ENCODE results near the gene TNFRSF17.

The TNFRSF17 gene

DNA sequence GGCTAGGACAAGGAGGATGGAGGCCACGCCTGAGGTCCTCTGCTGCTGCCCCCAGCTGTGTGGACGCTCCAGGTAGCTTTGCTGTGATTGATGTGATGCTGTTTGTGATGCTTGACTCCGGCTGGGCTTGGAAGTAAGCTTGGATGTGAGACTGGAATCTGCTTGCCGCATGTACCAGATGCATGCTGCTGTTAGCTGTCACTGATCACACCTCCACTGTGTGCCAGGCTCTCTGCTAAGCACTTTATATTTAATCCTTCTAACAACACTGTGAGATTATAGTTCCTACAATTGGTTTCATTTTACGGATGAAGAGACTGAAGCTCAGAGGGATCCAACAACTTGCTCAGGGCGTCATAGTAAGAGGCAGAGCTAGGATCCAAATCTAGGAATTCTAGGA, 35.0 kb downstream of the TNFRSF17 start:
- no peak overlapping the region for H3K4me3 ChIP-seq (ENCODE audit: low read depth, low read length)

DNA sequence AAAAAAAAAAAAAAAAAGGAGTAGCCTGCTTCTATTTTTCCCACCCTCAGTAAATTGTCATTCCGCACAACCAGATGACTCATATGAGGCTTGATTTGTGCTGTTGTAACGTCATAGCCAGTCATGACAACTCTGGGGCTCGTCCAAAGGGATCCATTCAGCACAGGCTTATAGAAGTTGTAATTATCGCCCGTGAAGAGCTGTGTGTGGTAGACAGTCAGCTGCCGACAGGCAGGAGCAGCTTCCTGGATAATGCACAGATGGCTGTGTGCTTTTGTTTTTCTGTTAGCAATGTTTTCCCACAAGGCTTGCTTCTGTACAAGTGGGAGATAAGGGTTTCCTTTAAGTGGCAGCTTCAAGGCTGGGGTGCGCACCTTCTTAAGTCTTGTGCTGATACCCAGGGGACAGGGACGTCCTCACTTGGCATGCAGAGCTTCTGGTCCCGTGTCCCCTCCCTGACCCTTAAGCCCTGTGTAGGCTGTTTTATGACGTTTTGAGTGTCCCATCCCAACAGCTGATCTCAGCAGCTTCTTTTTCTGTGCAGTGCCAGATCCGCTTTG, 37.5 kb downstream of the TNFRSF17 start:
- H3K4me3 ChIP-seq (ENCODE audit: low read depth, low read length) = no peak overlapping the region

DNA sequence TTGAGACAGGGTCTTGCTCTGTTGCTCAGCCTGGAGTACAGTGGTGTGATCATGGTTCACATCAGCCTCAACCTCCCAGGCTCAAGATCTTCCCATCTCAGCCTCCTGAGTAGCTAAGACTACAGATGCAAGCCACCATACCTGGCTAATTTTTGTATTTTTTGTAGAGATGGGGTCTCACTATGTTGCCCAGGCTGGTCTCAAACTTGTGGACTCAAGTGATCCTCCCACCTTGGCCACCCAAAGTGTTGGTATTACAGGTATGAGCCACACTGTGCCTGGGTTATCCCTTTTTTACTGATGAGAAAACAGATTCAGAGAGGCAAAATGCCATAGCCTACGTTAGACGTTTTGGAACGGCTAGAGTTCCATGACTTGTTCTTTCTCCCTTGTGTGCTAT, 41.6 kb downstream of the TNFRSF17 start:
- no peak overlapping the region for H3K4me3 ChIP-seq (ENCODE audit: low read depth, low read length)

DNA sequence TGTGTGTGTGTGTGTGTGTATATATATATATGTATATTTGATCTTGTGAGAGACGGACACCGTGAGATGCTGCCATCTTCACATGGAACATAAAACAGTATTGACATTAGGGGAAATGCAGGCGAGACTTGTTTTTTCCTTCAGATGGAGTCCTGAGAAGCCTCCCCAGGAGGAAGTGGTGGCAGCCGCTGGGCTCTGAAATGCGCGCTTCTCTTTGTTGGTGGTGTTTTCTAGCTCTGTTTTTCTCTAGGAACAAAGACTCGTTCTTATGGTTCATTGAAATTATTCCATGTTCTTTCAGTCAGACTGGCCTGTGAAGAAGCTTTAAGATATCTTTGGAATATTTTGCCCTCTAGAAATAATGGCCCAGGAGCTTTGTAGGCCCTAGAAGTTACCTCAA, 44.5 kb downstream of the TNFRSF17 start:
- H3K4me3 ChIP-seq (ENCODE audit: low read depth, low read length) = no peak overlapping the region

DNA sequence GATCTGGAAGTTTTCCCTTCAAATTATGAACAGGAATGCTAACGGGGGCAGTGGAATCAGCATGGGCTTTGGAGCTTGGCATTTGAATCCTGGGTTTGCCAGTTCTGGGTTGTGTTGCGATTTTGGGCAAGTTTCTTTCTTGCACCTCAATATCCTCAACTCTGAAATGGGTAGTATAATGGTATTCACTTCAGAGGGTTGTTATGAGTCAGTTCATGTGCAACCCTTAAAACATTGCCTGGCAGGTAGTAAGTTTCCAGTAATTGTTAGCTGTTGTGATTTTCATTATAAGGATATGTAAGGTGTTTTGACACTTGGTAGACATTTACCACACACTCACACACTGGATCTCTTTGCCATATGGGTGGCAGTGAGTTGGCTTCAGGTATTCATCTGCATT, 44.9 kb downstream of the TNFRSF17 start:
- H3K4me3 ChIP-seq (ENCODE audit: low read depth, low read length) = no peak overlapping the region

DNA sequence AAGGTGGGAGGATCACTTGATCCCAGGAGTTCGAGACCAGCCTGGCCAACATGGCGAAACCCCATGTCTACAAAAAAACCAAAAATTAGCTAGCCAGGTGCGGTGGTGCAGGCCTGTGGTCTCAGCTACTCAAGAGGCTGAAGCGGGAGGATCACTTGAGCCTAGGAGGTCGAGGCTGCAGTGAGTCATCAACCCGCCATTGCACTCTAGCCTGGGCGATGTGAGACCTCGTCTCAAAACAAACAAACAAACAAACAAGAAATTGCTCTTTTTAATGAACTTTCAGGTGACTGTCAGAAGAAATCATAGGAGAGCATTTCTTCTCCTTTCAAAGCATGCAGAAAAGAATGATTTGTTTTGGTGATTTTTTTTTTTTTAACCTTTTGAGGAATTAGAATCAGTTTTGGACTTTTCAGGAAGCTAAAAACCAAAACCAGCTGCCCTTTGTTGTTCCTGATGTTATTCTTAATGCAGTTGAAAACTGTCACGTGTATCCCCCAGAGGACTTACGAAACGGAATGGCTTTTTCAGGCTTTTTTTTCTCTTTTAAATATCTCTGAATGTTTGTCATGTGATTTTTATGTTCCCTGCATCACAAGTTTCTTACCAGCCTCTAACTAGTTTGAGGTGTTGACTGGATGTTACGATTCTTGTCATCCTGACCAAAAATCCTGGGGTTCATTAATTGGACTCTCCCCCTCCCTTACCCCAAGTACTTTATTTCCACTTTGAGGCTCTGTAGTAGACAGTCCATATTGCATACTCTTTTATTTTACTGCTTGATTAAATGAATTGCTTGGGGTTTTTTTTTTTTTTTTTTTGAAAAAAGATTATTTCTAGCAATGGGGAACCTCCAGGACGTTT, 45.6 kb downstream of the TNFRSF17 start:
- no peak overlapping the region for H3K4me3 ChIP-seq (ENCODE audit: low read depth, low read length)

DNA sequence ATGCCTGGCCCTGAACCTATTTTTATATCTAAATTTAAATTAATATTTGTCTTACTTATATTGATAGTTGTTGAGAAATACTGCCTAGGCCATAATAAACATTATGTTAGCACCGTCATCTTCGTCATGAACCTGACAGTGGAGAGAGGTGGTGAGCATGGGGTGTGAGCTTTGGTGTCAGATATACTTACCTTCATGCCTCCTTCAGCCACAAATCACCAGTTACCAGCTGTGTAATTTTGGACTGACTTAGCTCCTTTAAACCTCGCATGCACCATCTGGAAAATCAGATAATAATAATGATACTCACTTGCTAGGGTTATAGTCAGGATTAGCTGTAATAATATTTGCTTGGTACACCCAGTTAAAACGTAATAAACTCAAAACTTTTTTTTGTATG, 46.6 kb downstream of the TNFRSF17 start:
- H3K4me3 ChIP-seq (ENCODE audit: low read depth, low read length) = no peak overlapping the region

DNA sequence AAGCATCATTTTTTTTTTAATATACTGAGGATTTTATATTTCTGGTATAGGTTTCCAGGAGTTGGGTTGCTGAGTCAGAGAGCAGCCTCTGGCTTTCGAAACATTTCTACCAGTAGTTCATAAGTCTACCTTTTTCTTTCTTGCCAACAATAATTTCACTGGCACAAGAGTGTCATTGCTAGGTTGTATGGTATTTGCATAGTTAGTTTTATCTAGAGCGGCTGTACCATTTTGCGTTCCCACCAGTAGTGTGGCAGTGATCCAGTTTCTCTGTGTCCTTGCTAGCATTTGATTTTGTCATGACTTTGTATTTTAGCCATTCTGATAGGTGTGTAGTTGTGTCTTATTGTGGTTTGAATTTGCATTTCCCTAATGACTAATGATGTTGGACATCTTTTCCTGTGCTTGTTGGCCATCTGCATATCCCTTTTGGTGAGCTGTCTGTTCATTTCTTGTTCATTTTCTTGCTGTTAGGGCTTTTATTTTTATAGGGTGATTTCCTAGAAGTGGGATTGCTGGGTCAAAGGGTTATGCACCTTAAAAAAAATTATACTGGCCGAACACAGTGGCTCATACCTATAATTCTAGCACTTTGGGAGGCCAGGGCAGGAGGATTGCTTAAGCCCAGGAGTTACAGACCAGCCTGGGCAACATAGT, 51.4 kb downstream of the TNFRSF17 start:
- H3K4me3 ChIP-seq (ENCODE audit: low read depth, low read length) = no peak overlapping the region

DNA sequence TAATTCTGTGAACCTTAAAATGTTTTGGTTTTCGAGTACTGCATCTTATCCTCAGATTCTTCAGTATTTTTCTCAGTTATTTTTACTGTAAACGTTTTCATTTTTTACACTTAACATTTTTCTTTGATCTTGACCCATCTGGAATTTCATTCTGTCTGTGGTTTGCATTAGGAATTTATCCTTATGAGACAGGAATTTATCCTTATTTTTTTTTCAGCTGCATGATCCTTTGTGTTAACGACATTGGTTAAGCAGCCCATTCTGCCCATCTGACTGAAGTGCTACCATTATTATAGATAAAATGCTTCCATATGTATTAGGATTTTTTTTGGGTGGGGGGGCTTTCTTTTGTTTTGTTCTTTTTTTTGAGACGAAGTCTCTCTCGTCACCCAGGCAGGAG, 52.5 kb downstream of the TNFRSF17 start:
- H3K4me3 ChIP-seq (ENCODE audit: low read depth, low read length) = no peak overlapping the region
